ENCODE results near the gene PTPRG. TPM values are rescaled to one million over a fixed set of nuclear protein-coding genes. Genes with fewer than 3 reads are reported as not detected.

The PTPRG gene
- total RNA-seq, 6 experiments from 2014 or later = 29.4 to 34.7 (median 32.7) TPM

- H3K36me3 Mint-ChIP-seq (ENCODE audit: low read depth) = peaks cover 6% of the 10 kb centered on the region
- no peak overlapping the region for H3K4me3 Mint-ChIP-seq
- no peaks in the 10 kb centered on the region; the same call in 1 of the 2 replicates for H3K27me3 Mint-ChIP-seq (ENCODE audit: insufficient read depth)
- TF ChIP-seq, protein P1, sequence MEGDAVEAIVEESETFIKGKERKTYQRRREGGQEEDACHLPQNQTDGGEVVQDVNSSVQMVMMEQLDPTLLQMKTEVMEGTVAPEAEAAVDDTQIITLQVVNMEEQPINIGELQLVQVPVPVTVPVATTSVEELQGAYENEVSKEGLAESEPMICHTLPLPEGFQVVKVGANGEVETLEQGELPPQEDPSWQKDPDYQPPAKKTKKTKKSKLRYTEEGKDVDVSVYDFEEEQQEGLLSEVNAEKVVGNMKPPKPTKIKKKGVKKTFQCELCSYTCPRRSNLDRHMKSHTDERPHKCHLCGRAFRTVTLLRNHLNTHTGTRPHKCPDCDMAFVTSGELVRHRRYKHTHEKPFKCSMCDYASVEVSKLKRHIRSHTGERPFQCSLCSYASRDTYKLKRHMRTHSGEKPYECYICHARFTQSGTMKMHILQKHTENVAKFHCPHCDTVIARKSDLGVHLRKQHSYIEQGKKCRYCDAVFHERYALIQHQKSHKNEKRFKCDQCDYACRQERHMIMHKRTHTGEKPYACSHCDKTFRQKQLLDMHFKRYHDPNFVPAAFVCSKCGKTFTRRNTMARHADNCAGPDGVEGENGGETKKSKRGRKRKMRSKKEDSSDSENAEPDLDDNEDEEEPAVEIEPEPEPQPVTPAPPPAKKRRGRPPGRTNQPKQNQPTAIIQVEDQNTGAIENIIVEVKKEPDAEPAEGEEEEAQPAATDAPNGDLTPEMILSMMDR (IDR thresholded peaks at IDR 0.05) = no peak
- no peaks in the 10 kb centered on the region for H3K9me3 Mint-ChIP-seq
- H3K4me1 Mint-ChIP-seq (ENCODE audit: low read depth) = peaks cover 82% of the 10 kb centered on the region
- no peak overlapping the region; the same call in 1 of the 2 replicates for H3K27ac Mint-ChIP-seq
- no peak for DNase-seq
Observed at GRCh38 chr3:61632568-61633175, 71.3 kb downstream of the PTPRG start.

- Mint-ChIP-seq H3K27ac (peak overlapping the region; percentile 58; the same call in 1 of the 2 replicates), H3K27me3 (ENCODE audit: insufficient read depth) (no peaks in the 10 kb centered on the region; the same call in 1 of the 2 replicates), H3K4me3 (no peak overlapping the region), H3K9me3 (no peaks in the 10 kb centered on the region), H3K4me1 (ENCODE audit: low read depth) (peaks cover 82% of the 10 kb centered on the region), H3K36me3 (ENCODE audit: low read depth) (peaks cover 6% of the 10 kb centered on the region)
- DNase-seq = peak; percentile 10
- TF ChIP-seq, protein P1 (IDR thresholded peaks at IDR 0.05) = no peak
Observed at GRCh38 chr3:61634678-61635077, 73.3 kb downstream of the PTPRG start.

- Mint-ChIP-seq H3K9me3 (no peaks in the 10 kb centered on the region), H3K27ac (peak overlapping the region; percentile 78), H3K4me1 (ENCODE audit: low read depth) (peaks cover 68% of the 10 kb centered on the region), H3K36me3 (ENCODE audit: low read depth) (peaks cover 12% of the 10 kb centered on the region), H3K27me3 (ENCODE audit: insufficient read depth) (no peaks in the 10 kb centered on the region; the same call in 1 of the 2 replicates), H3K4me3 (peak overlapping the region; percentile 73)
- DNase-seq = peak; percentile 29
- TF ChIP-seq, protein P1 (IDR thresholded peaks at IDR 0.05) = no peak
Observed at GRCh38 chr3:61637088-61638051, 76.0 kb downstream of the PTPRG start.

DNA sequence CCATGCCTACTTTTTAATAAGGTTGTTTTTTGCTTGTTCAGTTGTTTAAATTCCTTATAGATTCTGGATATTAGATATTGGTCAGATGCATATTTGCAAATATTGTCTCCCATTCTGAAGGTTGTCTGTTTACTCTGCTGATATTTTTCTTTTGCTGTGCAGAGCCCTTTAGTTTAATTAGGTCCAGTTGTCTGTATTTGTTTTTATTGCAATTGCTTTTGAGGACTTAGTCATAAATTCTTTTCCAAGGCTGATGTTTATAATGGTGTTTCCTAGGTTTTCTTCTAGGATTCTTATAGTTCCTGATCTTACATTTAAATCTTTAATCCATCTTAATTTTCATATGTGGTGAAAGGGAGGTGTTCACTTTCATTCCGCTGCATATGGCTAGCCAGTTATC, 77.4 kb downstream of the PTPRG start:
- Mint-ChIP-seq H3K27me3 (ENCODE audit: insufficient read depth) (no peaks in the 10 kb centered on the region; the same call in 1 of the 2 replicates), H3K9me3 (no peaks in the 10 kb centered on the region), H3K4me3 (peak overlapping the region; percentile 62), H3K36me3 (ENCODE audit: low read depth) (peaks cover 13% of the 10 kb centered on the region), H3K27ac (peak overlapping the region; percentile 93), H3K4me1 (ENCODE audit: low read depth) (peaks cover 63% of the 10 kb centered on the region)
- TF ChIP-seq, protein P1 (IDR thresholded peaks at IDR 0.05) = no peak
- peak; percentile 64 for DNase-seq

DNA sequence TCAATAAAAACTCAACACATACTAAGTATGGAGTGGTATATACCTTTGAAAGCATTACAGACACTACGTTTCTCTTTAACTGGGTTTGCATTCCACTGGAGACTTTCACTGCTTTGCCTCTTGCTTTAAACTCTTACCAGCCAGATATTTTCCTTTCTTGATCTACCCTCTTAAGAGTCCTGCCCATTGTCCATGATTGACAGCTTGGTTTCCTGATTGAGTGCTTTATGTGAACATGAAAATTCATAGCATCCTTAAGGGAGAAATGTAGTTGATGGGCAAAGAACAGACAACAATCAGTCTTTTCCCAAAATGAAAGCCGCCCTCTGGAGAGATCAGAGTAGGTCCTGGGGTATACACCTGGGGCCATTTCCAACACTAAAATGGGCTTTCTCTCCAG, 78.6 kb downstream of the PTPRG start:
- H3K27me3 Mint-ChIP-seq (ENCODE audit: insufficient read depth) = no peaks in the 10 kb centered on the region; the same call in 1 of the 2 replicates
- H3K4me3 Mint-ChIP-seq = no peak overlapping the region
- H3K4me1 Mint-ChIP-seq (ENCODE audit: low read depth) = peaks cover 54% of the 10 kb centered on the region
- TF ChIP-seq, protein P1 (IDR thresholded peaks at IDR 0.05) = no peak
- no peak overlapping the region; the same call in 1 of the 2 replicates for H3K27ac Mint-ChIP-seq
- peaks cover 4% of the 10 kb centered on the region; the same call in 1 of the 2 replicates for H3K9me3 Mint-ChIP-seq
- no peak for DNase-seq
- H3K36me3 Mint-ChIP-seq (ENCODE audit: low read depth) = peaks cover 22% of the 10 kb centered on the region
